Mucosa of rectum (tissue), 2 donors: ENCODE measurements around the gene SERINC5.
"Not testable (repeated sequence)": the region's sequence is repeated elsewhere in the genome, so short reads cannot be mapped to it uniquely, and the experiment has no call there.

ENCODE experiments used
- H3K27ac ChIP-seq, 2 donors: one replicate each; pipeline ENCODE4 v1.7.0; 2013; ENCODE audit warnings: inconsistent platforms in 2 of 2, low read depth in 2 of 2, low read length in 2 of 2
- H3K27me3 ChIP-seq, 2 donors: one replicate each; pipeline ENCODE4 v1.7.0; 2013; ENCODE audit warnings: low read length in 2 of 2; ENCODE audit not compliant: control insufficient read depth in 2 of 2, insufficient read depth in 2 of 2
- H3K36me3 ChIP-seq, 2 donors: one replicate each; pipeline ENCODE4 v1.7.0; 2013; ENCODE audit warnings: low read length in 2 of 2; ENCODE audit not compliant: control insufficient read depth in 2 of 2, insufficient read depth in 2 of 2
- H3K4me1 ChIP-seq, 2 donors: one replicate each; pipeline ENCODE4 v1.7.0; 2013; ENCODE audit warnings: low read length in 2 of 2, mild to moderate bottlenecking in 1 of 2; ENCODE audit not compliant: control insufficient read depth in 2 of 2, insufficient read depth in 2 of 2
- H3K4me3 ChIP-seq, 2 donors: one replicate each; pipeline ENCODE4 v1.7.0; 2013; ENCODE audit warnings: low read length in 2 of 2
- H3K9ac ChIP-seq, 2 donors: one replicate each; pipeline ENCODE4 v1.7.0; 2013; ENCODE audit warnings: low read length in 2 of 2, low read depth in 1 of 2, mild to moderate bottlenecking in 1 of 2
- H3K9me3 ChIP-seq, 2 donors: one replicate each; pipeline ENCODE4 v1.7.0; 2013; ENCODE audit warnings: low read length in 2 of 2; ENCODE audit not compliant: control insufficient read depth in 2 of 2
- donor health status: healthy.
- donor health status: Normal muscosa, but diverticular disease.

Gene SERINC5

GRCh38 chr5:80097451-80097850 is 158.4 kb downstream of the SERINC5 start:
- Histone ChIP-seq H3K4me3 (no peak overlapping the region), H3K9ac (no peak overlapping the region), H3K4me1 (no peaks in the 10 kb centered on the region), H3K36me3 (no peaks in the 10 kb centered on the region), H3K9me3 (no peaks in the 10 kb centered on the region), H3K27me3 (no peaks in the 10 kb centered on the region), H3K27ac (no peak overlapping the region)

- Histone ChIP-seq H3K4me3 (no peak overlapping the region), H3K9ac (no peak overlapping the region), H3K36me3 (no peaks in the 10 kb centered on the region), H3K27me3 (no peaks in the 10 kb centered on the region), H3K4me1 (no peaks in the 10 kb centered on the region), H3K9me3 (no peaks in the 10 kb centered on the region), H3K27ac (no peak overlapping the region)
Observed at GRCh38 chr5:80094236-80094738, 161.6 kb downstream of the SERINC5 start.

- no peak overlapping the region for H3K9ac ChIP-seq
- H3K36me3 ChIP-seq = no peaks in the 10 kb centered on the region
- H3K27me3 ChIP-seq = no peaks in the 10 kb centered on the region
- no peak overlapping the region for H3K4me3 ChIP-seq
- no peak overlapping the region for H3K27ac ChIP-seq
- H3K4me1 ChIP-seq = no peaks in the 10 kb centered on the region
- no peaks in the 10 kb centered on the region for H3K9me3 ChIP-seq
Observed at GRCh38 chr5:80093796-80094195, 162.1 kb downstream of the SERINC5 start.

GRCh38 chr5:80092486-80093107 is 163.3 kb downstream of the SERINC5 start:
- Histone ChIP-seq H3K36me3 (no peaks in the 10 kb centered on the region), H3K9me3 (no peaks in the 10 kb centered on the region), H3K4me3 (no peak overlapping the region), H3K9ac (no peak overlapping the region), H3K4me1 (no peaks in the 10 kb centered on the region), H3K27ac (no peak overlapping the region), H3K27me3 (no peaks in the 10 kb centered on the region)

GRCh38 chr5:80091792-80092192 is 164.1 kb downstream of the SERINC5 start:
- H3K9ac ChIP-seq, H3K4me3 ChIP-seq, H3K27me3 ChIP-seq, H3K9me3 ChIP-seq, H3K27ac ChIP-seq, H3K36me3 ChIP-seq, H3K4me1 ChIP-seq: not testable (repeated sequence)

- no peak overlapping the region for H3K9ac ChIP-seq
Observed at GRCh38 chr5:80090884-80091166, 165.0 kb downstream of the SERINC5 start.

GRCh38 chr5:80083101-80083890 is 172.6 kb downstream of the SERINC5 start:
- Histone ChIP-seq H3K4me1 (no peaks in the 10 kb centered on the region), H3K27ac (no peak overlapping the region), H3K9ac (no peak overlapping the region), H3K4me3 (peak overlapping the region; percentile 51 to 53), H3K9me3 (no peaks in the 10 kb centered on the region), H3K36me3 (no peaks in the 10 kb centered on the region), H3K27me3 (no peaks in the 10 kb centered on the region)

More at GRCh38 chr5:80090884-80091166, 165.0 kb downstream of the SERINC5 start:
- Histone ChIP-seq H3K27me3 (no peaks in the 10 kb centered on the region), H3K9me3 (no peaks in the 10 kb centered on the region), H3K36me3 (no peaks in the 10 kb centered on the region), H3K27ac (no peak overlapping the region), H3K4me1 (no peaks in the 10 kb centered on the region), H3K4me3 (no peak overlapping the region)

- Histone ChIP-seq H3K4me1 (no peaks in the 10 kb centered on the region), H3K36me3 (no peaks in the 10 kb centered on the region), H3K27ac (no peak overlapping the region), H3K4me3 (peak overlapping the region in 1 of 2 donors; percentile 53), H3K9ac (no peak overlapping the region), H3K27me3 (no peaks in the 10 kb centered on the region), H3K9me3 (no peaks in the 10 kb centered on the region)
Observed at GRCh38 chr5:80082731-80083100, 173.1 kb downstream of the SERINC5 start.

GRCh38 chr5:80082281-80082680 is 173.6 kb downstream of the SERINC5 start:
- Histone ChIP-seq H3K9me3 (no peaks in the 10 kb centered on the region), H3K36me3 (no peaks in the 10 kb centered on the region), H3K4me1 (no peaks in the 10 kb centered on the region), H3K27ac (no peak overlapping the region), H3K27me3 (no peaks in the 10 kb centered on the region), H3K4me3 (no peak overlapping the region), H3K9ac (no peak overlapping the region)

- H3K9me3 ChIP-seq = no peaks in the 10 kb centered on the region
- H3K4me3 ChIP-seq = no peak overlapping the region
- H3K27ac ChIP-seq = no peak overlapping the region
- no peaks in the 10 kb centered on the region for H3K27me3 ChIP-seq
- no peaks in the 10 kb centered on the region for H3K36me3 ChIP-seq
- H3K9ac ChIP-seq = no peak overlapping the region
- no peaks in the 10 kb centered on the region for H3K4me1 ChIP-seq
Observed at GRCh38 chr5:80078921-80079320, 176.9 kb downstream of the SERINC5 start.
